Muscle of leg (tissue), 11 donors: Measurements from ENCODE around the gene CXCL8. TPM values are rescaled to one million over a fixed set of nuclear protein-coding genes. Genes with fewer than 3 reads are reported as not detected.

Experiments
- DNase-seq: peaks from one replicate; pipeline ENCODE4 v3.0.0; 2013
- H3K27ac ChIP-seq: one replicate; pipeline ENCODE4 v1.5.1; 2013; ENCODE audit warnings: mild to moderate bottlenecking, low read length, control low read depth
- H3K27me3 ChIP-seq: one replicate; pipeline ENCODE4 v1.6.1; 2013; ENCODE audit warnings: low read length; ENCODE audit not compliant: control insufficient read depth, insufficient read depth
- H3K36me3 ChIP-seq: one replicate; pipeline ENCODE4 v1.6.1; 2013; ENCODE audit warnings: low read length; ENCODE audit not compliant: control insufficient read depth, insufficient read depth
- H3K4me1 ChIP-seq: one replicate; pipeline ENCODE4 v1.6.1; 2013; ENCODE audit warnings: low read length; ENCODE audit not compliant: control insufficient read depth, insufficient read depth
- H3K4me3 ChIP-seq: one replicate; pipeline ENCODE4 v1.5.1; 2013; ENCODE audit warnings: low read length, control low read depth
- H3K9me3 ChIP-seq: replicated peaks from 2 replicates; pipeline ENCODE4 v1.6.1; 2013; ENCODE audit warnings: low read depth, low read length; ENCODE audit not compliant: control insufficient read depth
- whole genome bisulfite sequencing: methylation state at CpG from one replicate; pipeline ENCODE4 v1.1.5; 2013; ENCODE audit warnings: missing lambda C conversion rate; ENCODE audit not compliant: insufficient coverage; 5-methylcytosine and 5-hydroxymethylcytosine counted together
- polyA plus RNA-seq, 8 donors: library from polyadenylated mRNA; unstranded; fragments of 120-200 nt; gene quantifications; one replicate each; pipeline versions ENCODE4 v1.2.1 to v1.2.3, GENCODE V29; 2013; ENCODE audit warnings: inconsistent platforms in 1 of 8, low replicate concordance in 1 of 8; ENCODE audit not compliant: insufficient read length in 8 of 8, insufficient read depth in 1 of 8
- total RNA-seq: library from RNA; stranded (reverse); fragments of 120-200 nt; gene quantifications from one replicate; pipeline ENCODE4 v1.2.4, GENCODE V29; 2013

Gene CXCL8
- total and polyA plus RNA-seq, 9 donors = 1.2 to 10.7 (median 3.3) TPM

- Histone ChIP-seq H3K4me3 (no peak overlapping the region), H3K27ac (no peak overlapping the region)
- no CpG with 5 or more reads among the region's 1 CpG for WGBS
Measured at GRCh38 chr4:73741750-73742489, 1.6 kb downstream of the CXCL8 start.

GRCh38 chr4:73742490-73743160 lies 2.3 kb downstream of the CXCL8 start:
- Histone ChIP-seq H3K4me3 (no peak overlapping the region), H3K36me3 (no peaks in the 10 kb centered on the region), H3K27me3 (no peaks in the 10 kb centered on the region), H3K9me3 (no peaks in the 10 kb centered on the region), H3K27ac (no peak overlapping the region), H3K4me1 (no peaks in the 10 kb centered on the region)
- WGBS = no CpG with 5 or more reads among the region's 2 CpGs
- no peak for DNase-seq

More at GRCh38 chr4:73741750-73742489, 1.6 kb downstream of the CXCL8 start:
- DNase-seq = no peak
- Histone ChIP-seq H3K9me3 (no peaks in the 10 kb centered on the region), H3K36me3 (no peaks in the 10 kb centered on the region), H3K4me1 (no peaks in the 10 kb centered on the region), H3K27me3 (no peaks in the 10 kb centered on the region)

- WGBS = no CpG with 5 or more reads among the region's 1 CpG
- Histone ChIP-seq H3K9me3 (no peaks in the 10 kb centered on the region), H3K36me3 (no peaks in the 10 kb centered on the region), H3K27ac (no peak overlapping the region), H3K4me1 (no peaks in the 10 kb centered on the region), H3K4me3 (no peak overlapping the region), H3K27me3 (no peaks in the 10 kb centered on the region)
- DNase-seq = no peak
Measured at GRCh38 chr4:73743281-73743680, 2.9 kb downstream of the CXCL8 start.

- H3K9me3 ChIP-seq = no peaks in the 10 kb centered on the region
- WGBS = no CpG with 5 or more reads among the region's 3 CpGs
- H3K4me1 ChIP-seq = no peaks in the 10 kb centered on the region
- no peak for DNase-seq
- H3K4me3 ChIP-seq = no peak overlapping the region
- H3K36me3 ChIP-seq = no peaks in the 10 kb centered on the region
- H3K27ac ChIP-seq = no peak overlapping the region
- H3K27me3 ChIP-seq = no peaks in the 10 kb centered on the region
Measured at GRCh38 chr4:73743795-73744194, 3.4 kb downstream of the CXCL8 start.

- H3K4me1 ChIP-seq = no peaks in the 10 kb centered on the region
- no peak overlapping the region for H3K27ac ChIP-seq
- H3K36me3 ChIP-seq = no peaks in the 10 kb centered on the region
- DNase-seq = no peak
- H3K27me3 ChIP-seq = no peaks in the 10 kb centered on the region
- no peak overlapping the region for H3K4me3 ChIP-seq
- H3K9me3 ChIP-seq = no peaks in the 10 kb centered on the region
- WGBS = 80% methylated on average over 1 of the region's 5 CpGs
Measured at GRCh38 chr4:73744203-73744602, 3.8 kb downstream of the CXCL8 start.

GRCh38 chr4:73750730-73751129 lies 10.4 kb downstream of the CXCL8 start:
- Histone ChIP-seq H3K4me1 (no peaks in the 10 kb centered on the region), H3K27ac (no peak overlapping the region), H3K36me3 (no peaks in the 10 kb centered on the region), H3K27me3 (no peaks in the 10 kb centered on the region), H3K9me3 (no peaks in the 10 kb centered on the region), H3K4me3 (no peak overlapping the region)
- no peak for DNase-seq

- Histone ChIP-seq H3K4me3 (no peak overlapping the region), H3K27ac (no peak overlapping the region), H3K27me3 (no peaks in the 10 kb centered on the region), H3K4me1 (no peaks in the 10 kb centered on the region), H3K36me3 (no peaks in the 10 kb centered on the region), H3K9me3 (no peaks in the 10 kb centered on the region)
- DNase-seq = no peak
- WGBS = 20% methylated on average over 1 of the region's 2 CpGs
Measured at GRCh38 chr4:73751166-73751565, 10.8 kb downstream of the CXCL8 start.

- DNase-seq = no peak
- no peak overlapping the region for H3K27ac ChIP-seq
- H3K36me3 ChIP-seq = no peaks in the 10 kb centered on the region
- H3K4me3 ChIP-seq = no peak overlapping the region
- no peaks in the 10 kb centered on the region for H3K27me3 ChIP-seq
- WGBS = no CpG with 5 or more reads among the region's 1 CpG
- no peaks in the 10 kb centered on the region for H3K4me1 ChIP-seq
- H3K9me3 ChIP-seq = no peaks in the 10 kb centered on the region
Measured at GRCh38 chr4:73751830-73752229, 11.5 kb downstream of the CXCL8 start.

GRCh38 chr4:73752424-73752823 lies 12.1 kb downstream of the CXCL8 start:
- Histone ChIP-seq H3K27me3 (no peaks in the 10 kb centered on the region), H3K4me1 (no peaks in the 10 kb centered on the region), H3K36me3 (no peaks in the 10 kb centered on the region), H3K27ac (no peak overlapping the region), H3K4me3 (no peak overlapping the region), H3K9me3 (no peaks in the 10 kb centered on the region)
- DNase-seq = no peak
- WGBS = 50% methylated on average over 1 of the region's 3 CpGs

GRCh38 chr4:73753215-73753614 lies 12.8 kb downstream of the CXCL8 start:
- no peak for DNase-seq
- H3K27ac ChIP-seq = no peak overlapping the region
- no peaks in the 10 kb centered on the region for H3K27me3 ChIP-seq
- H3K9me3 ChIP-seq = no peaks in the 10 kb centered on the region
- WGBS = no CpG with 5 or more reads among the region's 1 CpG
- no peaks in the 10 kb centered on the region for H3K4me1 ChIP-seq
- no peak overlapping the region for H3K4me3 ChIP-seq
- H3K36me3 ChIP-seq = no peaks in the 10 kb centered on the region
